Measurements from ENCODE around the gene FANCM.
A peak's percentile ranks its signal among the peaks of the same experiment; 100 is the strongest.

FANCM gene

GRCh38 chr14:45242706-45243105 is 107.0 kb downstream of the FANCM start:
- Histone ChIP-seq H3K36me3 (ENCODE audit: low read depth) (peaks cover 22% of the 10 kb centered on the region), H3K9me3 (ENCODE audit: severe bottlenecking) (no peaks in the 10 kb centered on the region), H3K27ac (ENCODE audit: poor library complexity, severe bottlenecking) (no peak overlapping the region), H3K4me3 (ENCODE audit: severe bottlenecking) (no peak overlapping the region), H3K27me3 (ENCODE audit: insufficient read depth, poor library complexity, severe bottlenecking) (no peaks in the 10 kb centered on the region), H3K4me1 (ENCODE audit: insufficient read depth, poor library complexity, severe bottlenecking) (peaks cover 8% of the 10 kb centered on the region)
- TF ChIP-seq CTCF (IDR thresholded peaks at IDR 0.05; ENCODE audit: poor library complexity, severe bottlenecking): no peak
- no peak for DNase-seq (ENCODE audit: low spot score)
- no peak for ATAC-seq (ENCODE audit: low read depth)

- no peak for ATAC-seq (ENCODE audit: low read depth)
- Histone ChIP-seq H3K9me3 (ENCODE audit: severe bottlenecking) (no peaks in the 10 kb centered on the region), H3K27ac (ENCODE audit: poor library complexity, severe bottlenecking) (no peak overlapping the region), H3K4me1 (ENCODE audit: insufficient read depth, poor library complexity, severe bottlenecking) (peaks cover 13% of the 10 kb centered on the region), H3K36me3 (ENCODE audit: low read depth) (peaks cover 22% of the 10 kb centered on the region), H3K27me3 (ENCODE audit: insufficient read depth, poor library complexity, severe bottlenecking) (no peaks in the 10 kb centered on the region), H3K4me3 (ENCODE audit: severe bottlenecking) (no peak overlapping the region)
- no peak for TF ChIP-seq CTCF (IDR thresholded peaks at IDR 0.05; ENCODE audit: poor library complexity, severe bottlenecking)
- DNase-seq (ENCODE audit: low spot score): no peak
These were observed 110.4 kb downstream of the FANCM start for GRCh38 chr14:45246151-45246550.

- Histone ChIP-seq H3K27me3 (ENCODE audit: insufficient read depth, poor library complexity, severe bottlenecking) (no peaks in the 10 kb centered on the region), H3K9me3 (ENCODE audit: severe bottlenecking) (no peaks in the 10 kb centered on the region), H3K4me3 (ENCODE audit: severe bottlenecking) (no peak overlapping the region), H3K4me1 (ENCODE audit: insufficient read depth, poor library complexity, severe bottlenecking) (peaks cover 18% of the 10 kb centered on the region), H3K36me3 (ENCODE audit: low read depth) (peaks cover 22% of the 10 kb centered on the region), H3K27ac (ENCODE audit: poor library complexity, severe bottlenecking) (no peak overlapping the region)
- no peak for DNase-seq (ENCODE audit: low spot score)
- no peak for TF ChIP-seq CTCF (IDR thresholded peaks at IDR 0.05; ENCODE audit: poor library complexity, severe bottlenecking)
- ATAC-seq (ENCODE audit: low read depth): no peak; the same call in 2 of the 3 replicates
These were observed 111.0 kb downstream of the FANCM start for GRCh38 chr14:45246691-45247090.

- no peak for DNase-seq (ENCODE audit: low spot score)
- no peak for TF ChIP-seq CTCF (IDR thresholded peaks at IDR 0.05; ENCODE audit: poor library complexity, severe bottlenecking)
- H3K4me1 ChIP-seq (ENCODE audit: insufficient read depth, poor library complexity, severe bottlenecking): peaks cover 18% of the 10 kb centered on the region
- H3K27me3 ChIP-seq (ENCODE audit: insufficient read depth, poor library complexity, severe bottlenecking): no peaks in the 10 kb centered on the region
- H3K27ac ChIP-seq (ENCODE audit: poor library complexity, severe bottlenecking): no peak overlapping the region
- ATAC-seq (ENCODE audit: low read depth): no peak
- H3K9me3 ChIP-seq (ENCODE audit: severe bottlenecking): no peaks in the 10 kb centered on the region
- peaks cover 22% of the 10 kb centered on the region for H3K36me3 ChIP-seq (ENCODE audit: low read depth)
- no peak overlapping the region for H3K4me3 ChIP-seq (ENCODE audit: severe bottlenecking)
These were observed 111.7 kb downstream of the FANCM start for GRCh38 chr14:45247427-45247826.

GRCh38 chr14:45249856-45250575 is 114.3 kb downstream of the FANCM start:
- DNase-seq (ENCODE audit: low spot score): no peak

More at GRCh38 chr14:45249856-45250575, 114.3 kb downstream of the FANCM start:
- H3K27ac ChIP-seq (ENCODE audit: poor library complexity, severe bottlenecking): peak overlapping the region; percentile 2
- TF ChIP-seq CTCF (IDR thresholded peaks at IDR 0.05; ENCODE audit: poor library complexity, severe bottlenecking): no peak
- no peak overlapping the region for H3K4me3 ChIP-seq (ENCODE audit: severe bottlenecking)
- no peaks in the 10 kb centered on the region for H3K27me3 ChIP-seq (ENCODE audit: insufficient read depth, poor library complexity, severe bottlenecking)
- peaks cover 8% of the 10 kb centered on the region; the same call in 1 of the 2 replicates for H3K36me3 ChIP-seq (ENCODE audit: low read depth)
- no peak for ATAC-seq (ENCODE audit: low read depth)
- no peaks in the 10 kb centered on the region for H3K9me3 ChIP-seq (ENCODE audit: severe bottlenecking)
- peaks cover 24% of the 10 kb centered on the region for H3K4me1 ChIP-seq (ENCODE audit: insufficient read depth, poor library complexity, severe bottlenecking)

Data from RWPE2 (cell line).